ENCODE measurements around the gene ROBO2. TPM values are rescaled to one million over a fixed set of nuclear protein-coding genes. Genes with fewer than 3 reads are reported as not detected.

The ROBO2 gene
- total RNA-seq, 4 donors from 2014 or later, result 0.20 to 0.41 (median 0.32) TPM; not detected in 1

- intact Hi-C loops (cut with DNase I; ENCODE audit: low total_unique reads), result no loop called here
- in situ Hi-C loops (cut with MboI; ENCODE audit: low pct_ligation_motif_present in 1 of 4, low pct_unique_long_range_greater_than_20kb in 1 of 4, low sequenced_read_pairs in 3 of 4), result no loop called here
- DNase-seq, result no peak
- no peaks in the 10 kb centered on the region for H3K27me3 ChIP-seq
- no peak overlapping the region for H3K4me3 ChIP-seq
- WGBS, 2 donors (ENCODE audit: low coverage in 1 of 2), result 50 to 62% methylated on average over 1 of the region's 1 CpG
- no peaks in the 10 kb centered on the region for H3K36me3 ChIP-seq
- no peaks in the 10 kb centered on the region for H3K4me1 ChIP-seq
- no peak for TF ChIP-seq POLR2AphosphoS5 (IDR thresholded peaks at IDR 0.05)
- TF ChIP-seq POLR2A (IDR thresholded peaks at IDR 0.05), result no peak
- no peak for TF ChIP-seq EP300 (IDR thresholded peaks at IDR 0.05; ENCODE audit: low read depth)
- no peak for TF ChIP-seq CTCF (IDR thresholded peaks at IDR 0.05)
- H3K9me3 ChIP-seq, result no peaks in the 10 kb centered on the region
- no peak overlapping the region for H3K27ac ChIP-seq
Observed at GRCh38 chr3:77655396-77655795, 615.5 kb downstream of the ROBO2 start.

GRCh38 chr3:77660718-77661117, 620.8 kb downstream of the ROBO2 start:
- Histone ChIP-seq H3K27ac (no peak overlapping the region), H3K27me3 (no peaks in the 10 kb centered on the region), H3K9me3 (no peaks in the 10 kb centered on the region), H3K36me3 (no peaks in the 10 kb centered on the region), H3K4me1 (no peaks in the 10 kb centered on the region), H3K4me3 (no peak overlapping the region)
- in situ Hi-C loops (cut with MboI; ENCODE audit: low pct_ligation_motif_present in 1 of 4, low pct_unique_long_range_greater_than_20kb in 1 of 4, low sequenced_read_pairs in 3 of 4), result no loop called here
- no peak for DNase-seq
- TF ChIP-seq POLR2A (IDR thresholded peaks at IDR 0.05), result no peak
- TF ChIP-seq POLR2AphosphoS5 (IDR thresholded peaks at IDR 0.05), result no peak
- no peak for TF ChIP-seq EP300 (IDR thresholded peaks at IDR 0.05; ENCODE audit: low read depth)
- no peak for TF ChIP-seq CTCF (IDR thresholded peaks at IDR 0.05)
- WGBS, 2 donors (ENCODE audit: low coverage in 1 of 2), result 58 to 85% methylated on average over 2 to 3 of the region's 3 CpGs
- intact Hi-C loops (cut with DNase I; ENCODE audit: low total_unique reads), result no loop called here

- in situ Hi-C loops (cut with MboI; ENCODE audit: low pct_ligation_motif_present in 1 of 4, low pct_unique_long_range_greater_than_20kb in 1 of 4, low sequenced_read_pairs in 3 of 4), result no loop called here
Observed at GRCh38 chr3:77667901-77668300, 628.0 kb downstream of the ROBO2 start.

GRCh38 chr3:77668376-77668775, 628.5 kb downstream of the ROBO2 start:
- Histone ChIP-seq H3K4me1 (no peaks in the 10 kb centered on the region), H3K36me3 (no peaks in the 10 kb centered on the region), H3K4me3 (no peak overlapping the region), H3K27me3 (no peaks in the 10 kb centered on the region), H3K9me3 (no peaks in the 10 kb centered on the region), H3K27ac (no peak overlapping the region)
- DNase-seq, result no peak
- TF ChIP-seq CTCF (IDR thresholded peaks at IDR 0.05), result no peak
- TF ChIP-seq POLR2A (IDR thresholded peaks at IDR 0.05), result no peak
- TF ChIP-seq EP300 (IDR thresholded peaks at IDR 0.05; ENCODE audit: low read depth), result no peak
- no peak for TF ChIP-seq POLR2AphosphoS5 (IDR thresholded peaks at IDR 0.05)
- 47 to 58% methylated on average over 1 of the region's 1 CpG for WGBS, 2 donors (ENCODE audit: low coverage in 1 of 2)
- in situ Hi-C loops (cut with MboI; ENCODE audit: low pct_ligation_motif_present in 1 of 4, low pct_unique_long_range_greater_than_20kb in 1 of 4, low sequenced_read_pairs in 3 of 4) (no loop called here), intact Hi-C loops (cut with DNase I; ENCODE audit: low total_unique reads) (no loop called here)

More at GRCh38 chr3:77667901-77668300, 628.0 kb downstream of the ROBO2 start:
- Histone ChIP-seq H3K4me3 (no peak overlapping the region), H3K27me3 (no peaks in the 10 kb centered on the region), H3K36me3 (no peaks in the 10 kb centered on the region), H3K27ac (no peak overlapping the region), H3K4me1 (no peaks in the 10 kb centered on the region), H3K9me3 (no peaks in the 10 kb centered on the region)
- TF ChIP-seq POLR2A (IDR thresholded peaks at IDR 0.05), result no peak
- TF ChIP-seq EP300 (IDR thresholded peaks at IDR 0.05; ENCODE audit: low read depth), result no peak
- no peak for TF ChIP-seq POLR2AphosphoS5 (IDR thresholded peaks at IDR 0.05)
- TF ChIP-seq CTCF (IDR thresholded peaks at IDR 0.05), result no peak
- WGBS, 2 donors (ENCODE audit: low coverage in 1 of 2), result 71 to 83% methylated on average over 1 of the region's 1 CpG
- intact Hi-C loops (cut with DNase I; ENCODE audit: low total_unique reads), result no loop called here
- DNase-seq, result no peak
